Measurements from ENCODE around the gene OR6S1.
"Not testable (repeated sequence)": the region's sequence is repeated elsewhere in the genome, so short reads cannot be mapped to it uniquely, and the experiment has no call there.

The OR6S1 gene

GRCh38 chr14:20623798-20624197 is 17.7 kb downstream of the OR6S1 start:
- no peak overlapping the region; the same call in 1 of the 2 replicates for H3K4me3 ChIP-seq (replicated peaks; ENCODE audit: low read depth, low read length)
- DNase-seq (ENCODE audit: extremely low read depth, low read depth) = no peak
- no peak for TF ChIP-seq CTCF (IDR thresholded peaks at IDR 0.05; ENCODE audit: low read depth, low read length, missing control alignments)

GRCh38 chr14:20622816-20623291 is 18.6 kb downstream of the OR6S1 start:
- no peak overlapping the region for H3K4me3 ChIP-seq (replicated peaks; ENCODE audit: low read depth, low read length)
- DNase-seq (ENCODE audit: extremely low read depth, low read depth) = no peak
- TF ChIP-seq CTCF (IDR thresholded peaks at IDR 0.05; ENCODE audit: low read depth, low read length, missing control alignments) = no peak

- DNase-seq (ENCODE audit: extremely low read depth, low read depth) = no peak
- TF ChIP-seq CTCF (IDR thresholded peaks at IDR 0.05; ENCODE audit: low read depth, low read length, missing control alignments) = no peak
- no peak overlapping the region for H3K4me3 ChIP-seq (replicated peaks; ENCODE audit: low read depth, low read length)
Observed at GRCh38 chr14:20620798-20621478, 20.6 kb downstream of the OR6S1 start.

GRCh38 chr14:20619688-20620087 is 21.8 kb downstream of the OR6S1 start:
- not testable (repeated sequence) for H3K4me3 ChIP-seq (replicated peaks; ENCODE audit: low read depth, low read length); DNase-seq (ENCODE audit: extremely low read depth, low read depth)

- no peak for TF ChIP-seq CTCF (IDR thresholded peaks at IDR 0.05; ENCODE audit: low read depth, low read length, missing control alignments)
- no peak for DNase-seq (ENCODE audit: extremely low read depth, low read depth)
- H3K4me3 ChIP-seq (replicated peaks; ENCODE audit: low read depth, low read length) = no peak overlapping the region
Observed at GRCh38 chr14:20618271-20618749, 23.2 kb downstream of the OR6S1 start.

GRCh38 chr14:20617138-20618003 is 24.1 kb downstream of the OR6S1 start:
- no peak for DNase-seq (ENCODE audit: extremely low read depth, low read depth)
- TF ChIP-seq CTCF (IDR thresholded peaks at IDR 0.05; ENCODE audit: low read depth, low read length, missing control alignments) = no peak
- H3K4me3 ChIP-seq (replicated peaks; ENCODE audit: low read depth, low read length) = no peak overlapping the region

- H3K4me3 ChIP-seq (replicated peaks; ENCODE audit: low read depth, low read length) = no peak overlapping the region
- DNase-seq (ENCODE audit: extremely low read depth, low read depth) = no peak
- TF ChIP-seq CTCF (IDR thresholded peaks at IDR 0.05; ENCODE audit: low read depth, low read length, missing control alignments) = no peak
Observed at GRCh38 chr14:20615996-20616395, 25.5 kb downstream of the OR6S1 start.
